ENCODE results near the gene TMEM184B. TPM values are rescaled to one million over a fixed set of nuclear protein-coding genes. Genes with fewer than 3 reads are reported as not detected.

TMEM184B gene
- polyA plus RNA-seq, 1 donor (not counting 4 experiments of a cell fraction or from before 2014, with no cell fraction given): 18.8 TPM

DNA sequence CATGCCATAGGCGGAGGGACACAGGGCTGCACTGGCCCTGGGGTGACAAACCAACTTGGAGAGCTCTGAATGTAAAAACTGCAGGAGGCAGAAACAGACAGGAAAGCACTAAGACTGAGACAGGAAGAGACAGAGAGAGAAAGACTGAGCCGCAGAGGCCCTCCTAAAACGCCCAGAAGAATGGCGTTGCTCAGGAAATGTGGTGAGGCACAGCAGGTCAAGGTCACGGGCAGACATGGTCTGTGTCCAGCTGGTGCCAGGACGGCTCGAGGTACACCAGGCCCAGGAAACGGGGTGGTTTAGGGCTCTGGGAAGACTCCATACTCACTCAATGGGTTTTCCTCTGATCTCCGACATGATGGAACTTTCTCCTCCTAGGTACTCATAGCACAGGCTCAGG, 41.9 kb downstream of the TMEM184B start:
- Histone ChIP-seq H3K9me3 (ENCODE audit: control insufficient read depth, low read depth, low read length) (no peaks in the 10 kb centered on the region), H3K79me2 (ENCODE audit: control insufficient read depth, insufficient read depth, low read length) (no peaks in the 10 kb centered on the region), H3K27ac (ENCODE audit: control insufficient read depth, insufficient read depth, low read length) (no peak overlapping the region), H3K9ac (ENCODE audit: control insufficient read depth, extremely low read depth, insufficient read depth, low read length) (no peak overlapping the region), H3K4me2 (ENCODE audit: control insufficient read depth, extremely low read depth, insufficient read depth, low read depth, low read length) (no peak overlapping the region), H3K27me3 (ENCODE audit: control insufficient read depth, extremely low read depth, insufficient read depth, low read length) (no peaks in the 10 kb centered on the region), H2AFZ (ENCODE audit: control insufficient read depth, low read length) (no peak overlapping the region), H3K9me1 (ENCODE audit: control insufficient read depth, extremely low read depth, insufficient read depth, low read length) (no peaks in the 10 kb centered on the region), H3K4me3 (ENCODE audit: control insufficient read depth in 2 of 3, extremely low read depth in 1 of 3, insufficient read depth in 2 of 3, low read depth in 1 of 3, low read length in 3 of 3) (no peak overlapping the region), H3K36me3 (ENCODE audit: control insufficient read depth in 2 of 2, extremely low read depth in 1 of 2, insufficient read depth in 2 of 2, low read length in 2 of 2) (peaks cover 24 to 60% of the 10 kb centered on the region in 2 experiments), H3K4me1 (ENCODE audit: control insufficient read depth, extremely low read depth, insufficient read depth, low read length) (peaks cover 24% of the 10 kb centered on the region), H4K20me1 (ENCODE audit: control insufficient read depth, extremely low read depth, insufficient read depth, low read length) (no peaks in the 10 kb centered on the region)
- TF ChIP-seq EZH2 (IDR thresholded peaks at IDR 0.05; ENCODE audit: low read length): no peak
- TF ChIP-seq, protein P1, sequence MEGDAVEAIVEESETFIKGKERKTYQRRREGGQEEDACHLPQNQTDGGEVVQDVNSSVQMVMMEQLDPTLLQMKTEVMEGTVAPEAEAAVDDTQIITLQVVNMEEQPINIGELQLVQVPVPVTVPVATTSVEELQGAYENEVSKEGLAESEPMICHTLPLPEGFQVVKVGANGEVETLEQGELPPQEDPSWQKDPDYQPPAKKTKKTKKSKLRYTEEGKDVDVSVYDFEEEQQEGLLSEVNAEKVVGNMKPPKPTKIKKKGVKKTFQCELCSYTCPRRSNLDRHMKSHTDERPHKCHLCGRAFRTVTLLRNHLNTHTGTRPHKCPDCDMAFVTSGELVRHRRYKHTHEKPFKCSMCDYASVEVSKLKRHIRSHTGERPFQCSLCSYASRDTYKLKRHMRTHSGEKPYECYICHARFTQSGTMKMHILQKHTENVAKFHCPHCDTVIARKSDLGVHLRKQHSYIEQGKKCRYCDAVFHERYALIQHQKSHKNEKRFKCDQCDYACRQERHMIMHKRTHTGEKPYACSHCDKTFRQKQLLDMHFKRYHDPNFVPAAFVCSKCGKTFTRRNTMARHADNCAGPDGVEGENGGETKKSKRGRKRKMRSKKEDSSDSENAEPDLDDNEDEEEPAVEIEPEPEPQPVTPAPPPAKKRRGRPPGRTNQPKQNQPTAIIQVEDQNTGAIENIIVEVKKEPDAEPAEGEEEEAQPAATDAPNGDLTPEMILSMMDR (optimal IDR thresholded peaks at IDR 0.05 in 1 of 3, IDR thresholded peaks at IDR 0.05 in 1 of 3, conservative IDR thresholded peaks at IDR 0.05 in 1 of 3; ENCODE audit: extremely low read depth in 1 of 3, insufficient read depth in 2 of 3, low read length in 3 of 3): no peak
- dilution Hi-C loops (cut with MboI; ENCODE audit: extremely low pct_ligation_motif_present, low sequenced_read_pairs): no loop called here
- FAIRE-seq: no peak
- no peak for DNase-seq (ENCODE audit: low read depth, low spot score)

DNA sequence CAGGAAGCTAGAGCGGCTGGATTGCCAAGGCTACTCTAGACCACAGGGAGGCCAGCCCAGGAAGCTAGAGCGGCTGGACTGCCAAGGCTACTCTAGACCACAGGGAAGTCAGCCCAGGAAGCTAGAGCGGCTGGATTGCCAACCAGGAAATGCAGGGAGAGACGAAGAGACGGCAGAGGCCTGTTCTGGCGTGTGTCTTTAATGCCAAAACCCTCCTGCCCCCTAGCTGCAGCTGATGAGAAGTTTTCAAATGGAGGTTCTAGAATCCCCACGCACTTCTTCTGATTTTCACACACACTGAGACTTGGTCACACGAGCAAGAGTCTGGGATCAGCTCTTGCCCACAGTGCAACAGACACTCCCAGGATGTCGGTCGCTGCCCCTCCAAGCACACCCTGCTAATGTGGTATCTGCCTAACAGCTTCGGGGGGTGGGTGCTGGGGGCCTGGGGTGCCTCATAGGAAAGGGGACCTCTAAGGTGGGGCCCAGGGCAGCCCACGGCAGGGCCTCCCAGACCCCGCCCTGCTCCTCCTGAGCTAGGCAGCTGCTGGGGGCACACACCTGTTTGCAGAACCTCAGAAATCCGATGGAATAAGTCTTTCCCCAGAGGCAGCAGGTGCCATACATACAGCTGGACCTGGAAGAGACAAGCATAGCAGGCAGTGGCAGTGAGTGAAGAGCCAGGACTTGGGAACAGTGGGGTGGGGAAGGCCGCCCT, 42.5 kb downstream of the TMEM184B start:
- Histone ChIP-seq H3K36me3 (ENCODE audit: control insufficient read depth in 2 of 2, extremely low read depth in 1 of 2, insufficient read depth in 2 of 2, low read length in 2 of 2) (peaks cover 22 to 65% of the 10 kb centered on the region in 2 experiments), H3K79me2 (ENCODE audit: control insufficient read depth, insufficient read depth, low read length) (no peaks in the 10 kb centered on the region), H3K9ac (ENCODE audit: control insufficient read depth, extremely low read depth, insufficient read depth, low read length) (peak overlapping the region; percentile 33), H3K4me2 (ENCODE audit: control insufficient read depth, extremely low read depth, insufficient read depth, low read depth, low read length) (no peak overlapping the region), H4K20me1 (ENCODE audit: control insufficient read depth, extremely low read depth, insufficient read depth, low read length) (no peaks in the 10 kb centered on the region), H3K27me3 (ENCODE audit: control insufficient read depth, extremely low read depth, insufficient read depth, low read length) (no peaks in the 10 kb centered on the region), H3K9me3 (ENCODE audit: control insufficient read depth, low read depth, low read length) (no peaks in the 10 kb centered on the region), H3K27ac (ENCODE audit: control insufficient read depth, insufficient read depth, low read length) (peak overlapping the region; percentile 72), H3K4me1 (ENCODE audit: control insufficient read depth, extremely low read depth, insufficient read depth, low read length) (peaks cover 24% of the 10 kb centered on the region), H3K9me1 (ENCODE audit: control insufficient read depth, extremely low read depth, insufficient read depth, low read length) (no peaks in the 10 kb centered on the region), H3K4me3 (ENCODE audit: control insufficient read depth in 2 of 3, extremely low read depth in 1 of 3, insufficient read depth in 2 of 3, low read depth in 1 of 3, low read length in 3 of 3) (no peak overlapping the region), H2AFZ (ENCODE audit: control insufficient read depth, low read length) (no peak overlapping the region)
- TF ChIP-seq EZH2 (IDR thresholded peaks at IDR 0.05; ENCODE audit: low read length): no peak
- TF ChIP-seq, protein P1 (optimal IDR thresholded peaks at IDR 0.05 in 1 of 3, IDR thresholded peaks at IDR 0.05 in 1 of 3, conservative IDR thresholded peaks at IDR 0.05 in 1 of 3; ENCODE audit: extremely low read depth in 1 of 3, insufficient read depth in 2 of 3, low read length in 3 of 3): peak; percentile 68 to 78 (median 75)
- dilution Hi-C loops (cut with MboI; ENCODE audit: extremely low pct_ligation_motif_present, low sequenced_read_pairs): no loop called here
- DNase-seq (ENCODE audit: low read depth, low spot score): no peak
- peak; percentile 82 for FAIRE-seq

All from keratinocyte (primary cell).